Transverse colon (tissue), 3 donors: ENCODE measurements around the gene LGALS8.

ENCODE experiments used
- EP300 ChIP-seq: sonication (generic); formaldehyde crosslinking; IDR thresholded peaks from one replicate; pipeline ENCODE4 v1.6.1; 2017; ENCODE audit warnings: antibody characterized with exemption, low read depth
- TF ChIP-seq, protein P1 (sequence below), 5 experiments: fragments of 200-600 bp in 3 of 5; fragments of 450-650 bp in 2 of 5; sonication (generic) in 3 of 5; IDR thresholded peaks; 1 replicate in 2 of 5; 2 replicates in 3 of 5; pipeline ENCODE4 v1.5.1; 2016 to 2017; ENCODE audit warnings: antibody characterized with exemption in 5 of 5, inconsistent platforms in 3 of 5, mild to moderate bottlenecking in 2 of 5, moderate library complexity in 1 of 5

- TF ChIP-seq, protein P1, sequence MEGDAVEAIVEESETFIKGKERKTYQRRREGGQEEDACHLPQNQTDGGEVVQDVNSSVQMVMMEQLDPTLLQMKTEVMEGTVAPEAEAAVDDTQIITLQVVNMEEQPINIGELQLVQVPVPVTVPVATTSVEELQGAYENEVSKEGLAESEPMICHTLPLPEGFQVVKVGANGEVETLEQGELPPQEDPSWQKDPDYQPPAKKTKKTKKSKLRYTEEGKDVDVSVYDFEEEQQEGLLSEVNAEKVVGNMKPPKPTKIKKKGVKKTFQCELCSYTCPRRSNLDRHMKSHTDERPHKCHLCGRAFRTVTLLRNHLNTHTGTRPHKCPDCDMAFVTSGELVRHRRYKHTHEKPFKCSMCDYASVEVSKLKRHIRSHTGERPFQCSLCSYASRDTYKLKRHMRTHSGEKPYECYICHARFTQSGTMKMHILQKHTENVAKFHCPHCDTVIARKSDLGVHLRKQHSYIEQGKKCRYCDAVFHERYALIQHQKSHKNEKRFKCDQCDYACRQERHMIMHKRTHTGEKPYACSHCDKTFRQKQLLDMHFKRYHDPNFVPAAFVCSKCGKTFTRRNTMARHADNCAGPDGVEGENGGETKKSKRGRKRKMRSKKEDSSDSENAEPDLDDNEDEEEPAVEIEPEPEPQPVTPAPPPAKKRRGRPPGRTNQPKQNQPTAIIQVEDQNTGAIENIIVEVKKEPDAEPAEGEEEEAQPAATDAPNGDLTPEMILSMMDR (IDR thresholded peaks at IDR 0.05): no peak
- TF ChIP-seq EP300: no peak
These were observed 2.3 kb downstream of the LGALS8 start for GRCh38 chr1:236526079-236526478.
